Large intestine (tissue), 3 donors: Measurements from ENCODE around the gene ISL2. TPM values are rescaled to one million over a fixed set of nuclear protein-coding genes. Genes with fewer than 3 reads are reported as not detected.

Experiments
- DNase-seq, 2 donors: peaks; one replicate each; pipeline versions ENCODE4 v3.0.0 to v3.0.0-alpha.2; 2013
- H3K27ac ChIP-seq: one replicate; pipeline ENCODE4 v1.5.1; 2013; ENCODE audit warnings: low read length
- H3K27me3 ChIP-seq: 2 replicates; pipeline ENCODE4 v1.6.1; 2013; ENCODE audit warnings: low read length; ENCODE audit not compliant: control insufficient read depth, insufficient read depth
- H3K36me3 ChIP-seq: 2 replicates; pipeline ENCODE4 v1.6.1; 2013; ENCODE audit warnings: low read length; ENCODE audit not compliant: control insufficient read depth, insufficient read depth
- H3K4me1 ChIP-seq: one replicate; pipeline ENCODE4 v1.6.1; 2013; ENCODE audit warnings: low read length; ENCODE audit not compliant: control insufficient read depth, insufficient read depth
- H3K4me3 ChIP-seq: one replicate; pipeline ENCODE4 v1.5.1; 2013; ENCODE audit warnings: low read length
- H3K9me3 ChIP-seq: one replicate; pipeline ENCODE4 v1.6.1; 2013; ENCODE audit warnings: mild to moderate bottlenecking, low read depth, low read length, moderate library complexity; ENCODE audit not compliant: control insufficient read depth
- WGBS: methylation state at CpG from one replicate; pipeline ENCODE4 v1.1.5; 2013; ENCODE audit warnings: low lambda C conversion rate; ENCODE audit not compliant: insufficient coverage; 5-methylcytosine and 5-hydroxymethylcytosine counted together
- polyA plus RNA-seq: library from polyadenylated mRNA; unstranded; fragments of 120-200 nt; gene quantifications from one replicate; pipeline ENCODE4 v1.2.1, GENCODE V29; 2013

The ISL2 gene
- polyA plus RNA-seq, 1 donor: 2.6 TPM

DNA sequence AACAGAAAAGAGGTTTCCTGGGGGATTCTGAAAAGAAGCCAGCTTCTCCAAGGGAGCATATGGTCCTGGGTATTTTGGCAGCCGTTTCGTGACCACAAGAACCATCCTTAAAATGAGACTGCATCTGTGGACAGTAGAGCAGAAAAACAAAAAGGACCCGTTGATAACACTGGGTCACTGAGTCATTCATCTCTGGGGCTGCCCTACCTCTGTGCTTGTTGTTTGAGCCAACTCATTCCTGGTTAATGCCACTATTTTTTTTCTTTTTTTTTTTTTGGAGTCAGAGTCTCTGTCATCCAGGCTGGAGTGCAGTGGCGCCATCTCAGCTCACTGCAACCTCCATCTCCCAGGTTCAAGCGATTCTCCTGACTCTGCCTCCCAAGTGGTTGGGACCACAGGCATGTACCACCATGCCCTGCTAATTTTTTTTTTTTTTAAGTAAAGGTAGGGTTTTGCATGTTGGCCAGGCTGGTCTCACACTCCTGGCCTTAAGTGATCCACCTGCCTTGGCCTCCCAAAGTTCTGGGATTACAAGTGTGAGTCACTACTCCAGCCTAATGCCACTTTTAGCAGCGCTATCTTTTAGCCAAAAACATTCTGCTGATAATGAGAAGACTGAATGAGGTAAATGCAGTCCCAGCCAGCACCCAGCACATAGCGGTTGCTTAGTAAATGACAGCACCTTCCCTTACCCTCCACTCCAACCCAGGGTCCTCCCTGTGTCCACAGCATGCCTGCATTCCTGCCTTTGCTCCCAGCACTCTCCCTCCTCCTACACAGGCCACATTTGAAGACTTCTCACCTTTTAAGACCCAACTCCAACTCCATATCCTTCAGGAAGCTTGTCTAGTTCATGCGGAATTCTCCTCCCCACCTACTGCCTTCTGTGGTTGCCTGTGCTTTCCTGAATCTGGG lies 9.1 kb upstream of the ISL2 start:
- Histone ChIP-seq H3K9me3 (no peaks in the 10 kb centered on the region), H3K4me1 (no peaks in the 10 kb centered on the region), H3K4me3 (no peak overlapping the region), H3K27me3 (peaks cover 39% of the 10 kb centered on the region), H3K36me3 (no peaks in the 10 kb centered on the region), H3K27ac (no peak overlapping the region)
- WGBS: 88% methylated on average over 3 of the region's 8 CpGs
- no peak for DNase-seq

DNA sequence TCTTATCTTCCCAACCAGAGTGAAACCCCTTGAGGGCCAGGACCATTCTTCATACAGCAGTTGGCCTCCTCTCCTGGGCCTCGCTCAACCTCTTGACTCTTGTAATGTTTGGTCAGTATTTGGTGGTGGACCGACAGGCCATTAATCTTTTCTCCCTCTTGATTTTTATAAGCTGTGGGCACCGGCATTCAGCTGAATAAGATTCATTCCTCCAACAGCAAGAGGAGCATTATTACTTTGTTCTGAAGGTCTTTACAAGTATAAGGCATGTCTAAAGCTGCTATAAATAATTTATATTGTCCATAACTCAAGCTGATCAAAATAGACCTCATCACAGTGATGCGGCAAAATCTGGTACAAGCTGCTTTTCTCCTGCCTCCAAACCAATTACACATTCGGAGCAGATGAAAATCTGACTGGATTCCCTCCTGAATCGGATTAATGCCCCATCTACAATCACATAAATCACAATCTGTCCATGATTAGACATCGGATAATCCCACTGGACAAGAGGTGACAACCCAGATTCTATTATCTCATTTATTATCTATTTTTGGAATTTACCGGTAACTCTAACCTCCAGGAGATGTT lies 8.4 kb upstream of the ISL2 start:
- Histone ChIP-seq H3K4me1 (no peaks in the 10 kb centered on the region), H3K27ac (no peak overlapping the region), H3K27me3 (peaks cover 42% of the 10 kb centered on the region), H3K9me3 (no peaks in the 10 kb centered on the region), H3K4me3 (no peak overlapping the region), H3K36me3 (no peaks in the 10 kb centered on the region)
- DNase-seq: no peak
- WGBS: 86% methylated on average over 2 of the region's 8 CpGs

DNA sequence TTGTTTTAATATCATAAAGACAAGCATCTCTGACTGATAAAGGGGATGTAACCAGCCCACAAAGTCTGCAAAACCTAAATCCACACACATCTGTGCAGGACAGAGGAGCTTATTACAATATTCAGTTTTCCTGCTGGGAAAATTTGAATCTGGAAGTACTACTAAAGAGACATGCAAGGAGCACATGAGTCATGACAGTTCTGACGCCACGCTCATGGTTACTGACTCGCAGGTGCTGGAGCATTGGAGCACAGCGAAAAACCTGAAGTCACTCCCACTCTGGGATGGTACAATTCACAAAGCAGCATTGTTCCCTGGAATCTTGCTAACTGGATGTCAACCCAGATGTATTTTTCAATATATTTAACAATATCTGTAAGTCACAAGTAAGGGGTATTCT lies 7.6 kb upstream of the ISL2 start:
- no peaks in the 10 kb centered on the region for H3K4me1 ChIP-seq
- peaks cover 43% of the 10 kb centered on the region for H3K27me3 ChIP-seq

DNA sequence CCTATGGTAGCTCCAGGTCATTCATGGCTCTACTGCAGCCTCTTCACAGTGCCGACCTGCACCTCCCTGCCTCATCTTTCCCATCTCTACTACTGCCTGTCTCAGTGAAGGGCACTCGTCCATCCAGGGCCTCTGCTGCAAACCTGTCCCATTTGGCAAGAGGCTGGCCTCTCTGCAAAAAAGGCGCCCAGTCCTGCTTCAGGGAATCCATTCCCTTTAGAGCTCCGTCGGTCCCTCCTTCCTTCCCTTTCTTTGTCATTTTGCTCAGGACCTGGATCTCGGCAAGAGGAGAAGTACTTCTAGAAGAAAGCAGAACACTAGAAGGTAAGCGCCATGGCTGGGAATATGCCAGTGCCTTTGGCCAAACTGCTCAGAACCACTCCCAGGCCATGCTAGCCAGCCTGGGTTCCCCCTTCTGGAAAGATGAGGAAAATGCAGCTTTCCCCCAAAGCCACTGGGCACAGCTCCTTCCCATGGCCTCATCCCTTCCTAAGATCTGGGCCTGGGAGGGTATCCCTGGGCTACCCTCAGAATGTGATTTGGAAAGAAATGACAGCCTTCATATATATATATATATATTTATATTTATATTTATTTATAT lies 6.4 kb upstream of the ISL2 start:
- DNase-seq: no peak
- WGBS: no CpG with 5 or more reads among the region's 7 CpGs
- H3K9me3 ChIP-seq: peaks cover 2% of the 10 kb centered on the region
- peaks cover 51% of the 10 kb centered on the region for H3K27me3 ChIP-seq
- H3K27ac ChIP-seq: no peak overlapping the region
- H3K36me3 ChIP-seq: no peaks in the 10 kb centered on the region
- H3K4me3 ChIP-seq: no peak overlapping the region
- H3K4me1 ChIP-seq: peaks cover 2% of the 10 kb centered on the region

More for the DNA sequence above, 7.6 kb upstream of the ISL2 start:
- Histone ChIP-seq H3K27ac (no peak overlapping the region), H3K4me3 (no peak overlapping the region), H3K36me3 (no peaks in the 10 kb centered on the region), H3K9me3 (no peaks in the 10 kb centered on the region)
- no CpG with 5 or more reads among the region's 4 CpGs for WGBS
- DNase-seq: no peak

DNA sequence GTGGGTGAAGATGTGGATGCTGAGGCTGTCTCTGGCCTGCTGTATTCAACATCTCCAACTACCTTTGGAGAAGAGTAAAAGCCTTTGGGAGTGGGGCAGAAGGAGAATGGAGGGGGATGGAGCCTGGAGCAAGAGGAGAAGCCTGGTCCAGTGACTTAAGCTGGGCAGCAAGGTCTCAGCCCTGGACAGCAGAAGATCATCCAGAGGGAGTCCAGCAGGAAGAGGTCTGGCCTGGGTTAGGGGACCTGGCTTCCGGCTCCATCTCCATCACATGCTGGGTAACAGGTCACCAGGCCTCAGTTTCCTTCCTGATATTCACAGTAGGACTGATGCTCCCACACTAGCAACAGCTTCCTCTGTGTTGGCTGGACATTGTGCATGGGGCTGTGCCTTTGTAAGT lies 3.8 kb upstream of the ISL2 start:
- no peak overlapping the region for H3K27ac ChIP-seq
- peaks cover 13% of the 10 kb centered on the region for H3K9me3 ChIP-seq
- H3K4me3 ChIP-seq: no peak overlapping the region
- H3K36me3 ChIP-seq: no peaks in the 10 kb centered on the region
- H3K4me1 ChIP-seq: peaks cover 11% of the 10 kb centered on the region
- WGBS: no CpG with 5 or more reads among the region's 1 CpG
- DNase-seq: no peak
- H3K27me3 ChIP-seq: peaks cover 69% of the 10 kb centered on the region

DNA sequence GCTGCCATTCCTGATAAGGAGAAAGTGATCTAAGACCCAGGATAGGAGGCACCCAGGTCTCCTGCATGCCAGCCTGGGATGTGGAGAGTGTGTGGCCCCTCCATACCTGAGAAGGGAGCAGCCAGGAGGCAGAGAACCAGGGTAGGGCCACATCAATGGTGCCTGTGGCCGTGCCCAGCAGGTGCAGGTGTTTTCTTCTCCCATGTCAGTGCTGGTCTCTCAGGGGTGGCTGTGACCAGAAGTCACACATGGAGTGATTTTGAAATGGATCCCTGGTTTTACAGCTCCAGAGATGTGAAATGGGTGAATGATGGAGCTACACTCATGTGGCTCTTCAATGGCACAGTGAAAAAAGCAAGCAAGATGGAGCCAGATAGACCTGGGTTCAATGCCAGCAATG lies 3.3 kb upstream of the ISL2 start:
- Histone ChIP-seq H3K36me3 (no peaks in the 10 kb centered on the region), H3K4me1 (peaks cover 11% of the 10 kb centered on the region), H3K4me3 (no peak overlapping the region), H3K27ac (no peak overlapping the region), H3K9me3 (peaks cover 17% of the 10 kb centered on the region), H3K27me3 (peaks cover 71% of the 10 kb centered on the region)
- no peak for DNase-seq
- WGBS: no CpG with 5 or more reads among the region's 1 CpG

DNA sequence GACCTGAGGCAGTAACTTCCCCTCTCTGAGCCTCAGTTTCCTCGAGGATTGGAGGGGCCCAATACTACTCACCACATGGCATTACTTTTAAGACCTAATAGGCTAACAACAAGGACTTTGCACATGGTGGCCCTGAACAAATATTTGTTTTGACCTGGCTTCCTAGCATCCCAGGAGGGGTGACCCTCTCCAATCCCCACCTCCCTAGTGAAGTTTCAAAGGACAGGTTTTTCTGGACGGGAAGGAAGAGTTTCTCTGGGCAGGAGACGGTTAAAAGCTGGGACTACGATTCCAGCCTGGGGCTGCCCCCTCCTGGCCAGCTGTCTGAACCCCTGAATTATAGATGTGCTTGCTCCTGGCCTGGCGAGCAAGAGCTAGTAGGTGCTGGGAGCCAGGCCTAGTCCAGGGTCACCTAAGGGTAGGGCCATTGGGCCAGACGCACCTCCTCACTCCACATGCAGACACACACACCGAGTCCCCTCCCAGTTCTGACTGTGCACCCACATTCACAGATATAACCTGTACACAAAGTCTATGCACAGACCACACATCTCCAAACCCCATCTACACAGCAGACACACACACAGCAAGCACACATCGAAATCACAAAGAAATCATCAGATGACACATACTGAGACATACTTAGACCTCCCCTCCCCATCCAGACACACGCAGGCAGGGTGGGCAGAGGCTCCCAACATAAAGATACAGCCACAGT lies 2.7 kb upstream of the ISL2 start:
- no peak overlapping the region for H3K4me3 ChIP-seq
- DNase-seq: no peak
- peaks cover 11% of the 10 kb centered on the region for H3K4me1 ChIP-seq
- no peak overlapping the region for H3K27ac ChIP-seq
- H3K36me3 ChIP-seq: no peaks in the 10 kb centered on the region
- H3K9me3 ChIP-seq: peaks cover 17% of the 10 kb centered on the region
- peaks cover 75% of the 10 kb centered on the region for H3K27me3 ChIP-seq
- no CpG with 5 or more reads among the region's 9 CpGs for WGBS

DNA sequence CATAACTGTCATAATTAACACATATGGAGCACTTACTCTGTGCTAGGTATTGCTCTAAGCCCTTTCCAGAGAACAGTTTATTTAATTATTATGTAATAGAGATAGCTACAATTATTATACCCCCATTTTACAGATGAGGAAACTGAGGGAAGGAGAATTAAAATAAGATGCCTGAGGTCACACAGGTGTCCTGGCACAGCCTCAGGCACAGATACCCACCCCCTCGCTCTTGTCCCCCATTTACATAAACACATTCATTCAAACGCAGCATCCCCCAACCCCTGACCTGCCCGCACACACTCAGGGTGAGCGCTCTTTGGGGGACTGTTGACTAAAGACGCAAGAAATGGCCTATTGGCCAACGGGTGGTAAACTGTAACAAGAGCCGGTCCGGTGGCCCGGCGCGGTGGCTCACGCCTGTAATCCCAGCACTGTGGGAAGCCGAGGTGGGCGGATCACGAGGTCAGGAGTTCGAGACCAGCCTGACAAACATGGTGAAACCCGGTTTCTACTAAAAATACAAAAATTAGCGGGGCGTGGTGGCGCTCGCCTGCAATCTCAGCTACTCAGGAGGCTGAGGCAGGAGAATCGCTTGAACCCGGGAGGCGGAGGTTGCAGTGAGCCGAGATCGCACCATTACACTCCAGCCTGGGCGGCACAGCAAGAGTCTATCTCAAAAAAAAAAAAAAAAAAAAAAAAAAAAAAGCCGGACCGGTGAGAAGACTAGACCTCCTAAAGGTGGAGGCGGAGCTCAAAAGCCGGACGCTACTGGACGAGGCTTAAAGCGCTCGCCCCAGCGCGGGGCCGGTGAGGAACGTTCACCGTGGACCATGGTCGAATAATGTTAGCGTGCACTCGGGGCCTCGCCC lies 1.9 kb upstream of the ISL2 start:
- H3K27me3 ChIP-seq: peaks cover 75% of the 10 kb centered on the region
- no CpG with 5 or more reads among the region's 44 CpGs for WGBS
- no peak overlapping the region for H3K4me3 ChIP-seq
- DNase-seq: no peak
- peak overlapping the region; percentile 37 for H3K27ac ChIP-seq
- H3K9me3 ChIP-seq: peaks cover 20% of the 10 kb centered on the region
- peaks cover 12% of the 10 kb centered on the region for H3K4me1 ChIP-seq
- H3K36me3 ChIP-seq: no peaks in the 10 kb centered on the region

DNA sequence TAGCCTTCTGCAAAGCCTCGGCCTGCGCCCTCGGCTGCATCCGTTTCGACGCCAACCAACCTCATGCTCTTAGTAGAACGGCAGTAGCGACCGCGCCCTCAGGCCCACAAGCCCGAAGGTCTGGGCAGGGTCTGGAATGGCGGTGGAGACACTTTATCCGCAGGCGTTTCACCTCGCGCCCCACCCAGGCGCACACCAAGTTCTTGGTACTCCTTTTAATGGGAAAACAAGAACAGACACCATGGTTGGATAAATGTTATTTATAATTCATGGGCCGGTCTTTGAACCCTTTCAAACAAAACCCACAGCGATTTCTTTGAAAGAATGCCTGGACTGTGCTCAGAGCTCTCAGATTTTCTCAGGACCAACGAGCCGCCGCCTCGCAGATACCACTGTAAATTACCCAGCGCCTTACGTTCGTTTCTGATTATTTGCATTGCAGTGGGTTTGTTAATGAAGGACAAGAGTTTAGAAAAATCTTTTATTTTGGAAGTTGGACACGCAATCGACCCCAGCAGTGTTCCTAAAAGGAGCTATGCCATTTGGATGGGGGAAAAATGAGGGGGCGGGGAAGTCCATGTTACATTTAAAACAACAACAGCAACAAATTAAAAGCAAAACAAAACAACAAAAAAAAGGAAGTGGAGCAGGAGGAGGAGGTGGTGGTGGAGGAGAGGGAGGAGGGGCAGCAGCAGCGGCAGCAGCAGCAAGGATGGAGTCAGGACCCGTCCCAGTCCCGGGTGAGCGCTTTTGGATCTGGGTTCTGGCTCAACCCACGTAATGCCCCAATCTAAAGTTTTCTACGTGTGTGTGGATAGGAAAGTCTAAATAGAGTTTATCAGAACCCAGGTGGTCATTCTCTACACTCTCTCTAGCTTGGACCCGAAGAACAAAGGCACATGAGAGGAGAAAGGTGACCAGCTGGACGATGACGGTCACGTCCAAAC lies 993 bp upstream of the ISL2 start:
- no peaks in the 10 kb centered on the region for H3K36me3 ChIP-seq
- peaks cover 20% of the 10 kb centered on the region for H3K4me1 ChIP-seq
- peak overlapping the region; percentile 74 for H3K27ac ChIP-seq
- WGBS: 8% methylated on average over 4 of the region's 39 CpGs
- peak overlapping the region; percentile 48 for H3K4me3 ChIP-seq
- peak in 1 of 2 donors; percentile 53 for DNase-seq
- H3K9me3 ChIP-seq: peaks cover 28% of the 10 kb centered on the region
- peaks cover 79% of the 10 kb centered on the region for H3K27me3 ChIP-seq
